GM21619 (cell line): ENCODE measurements around the gene TCF19.
A peak's percentile ranks its signal among the peaks of the same experiment; 100 is the strongest.
"Not testable (repeated sequence)": the region's sequence is repeated elsewhere in the genome, so short reads cannot be mapped to it uniquely, and the experiment has no call there.

ENCODE experiments used
- ATAC-seq: cut with Tn5 transposase; IDR thresholded peaks from one replicate; pipeline ENCODE4 v1.9.1; 2021; ENCODE audit not compliant: unreplicated experiment

Gene TCF19

GRCh38 chr6:31161216-31162126 is 3.1 kb downstream of the TCF19 start:
- no peak for ATAC-seq

- no peak for ATAC-seq
These were observed 4.2 kb downstream of the TCF19 start for GRCh38 chr6:31162463-31163165.

- no peak for ATAC-seq
These were observed 5.5 kb downstream of the TCF19 start for GRCh38 chr6:31163922-31164321.

- ATAC-seq = not testable (repeated sequence)
These were observed 6.2 kb downstream of the TCF19 start for GRCh38 chr6:31164475-31165063.

- ATAC-seq = peak; percentile 67
These were observed 6.9 kb downstream of the TCF19 start for GRCh38 chr6:31165064-31165832.

- no peak for ATAC-seq
These were observed 7.6 kb downstream of the TCF19 start for GRCh38 chr6:31165986-31166385.

- no peak for ATAC-seq
These were observed 10.2 kb downstream of the TCF19 start for GRCh38 chr6:31168606-31169005.

- ATAC-seq = no peak
These were observed 10.9 kb downstream of the TCF19 start for GRCh38 chr6:31169123-31169857.

GRCh38 chr6:31169858-31170599 is 11.6 kb downstream of the TCF19 start:
- ATAC-seq = not testable (repeated sequence)

GRCh38 chr6:31170600-31170881 is 12.2 kb downstream of the TCF19 start, which contains the start of gene POU5F1:
Gene POU5F1 (minus strand): TSS chr6:31170682. CDS start chr6:31170620, 62 bp downstream.
- no peak for ATAC-seq

GRCh38 chr6:31170987-31171671 is 12.7 kb downstream of the TCF19 start:
- no peak for ATAC-seq

GRCh38 chr6:31171931-31172905 is 13.8 kb downstream of the TCF19 start:
- ATAC-seq = no peak

GRCh38 chr6:31172973-31173384 is 14.6 kb downstream of the TCF19 start:
- ATAC-seq = no peak

- ATAC-seq = no peak
These were observed 15.0 kb downstream of the TCF19 start for GRCh38 chr6:31173406-31173805.

- ATAC-seq = no peak
These were observed 16.0 kb downstream of the TCF19 start for GRCh38 chr6:31174378-31174777.

GRCh38 chr6:31175971-31176370 is 17.6 kb downstream of the TCF19 start:
- ATAC-seq = no peak

GRCh38 chr6:31178143-31179041 is 20.0 kb downstream of the TCF19 start:
- ATAC-seq = no peak
